Nephron progenitor cell (in vitro differentiated cells): ENCODE data around the gene FXYD5.

Source experiments
- DNase-seq: peaks from one replicate; pipeline ENCODE4 v3.0.0; 2021
- H3K27ac Mint-ChIP-seq: 2 replicates; pipeline ENCODE4 v1.8.0; 2021; ENCODE audit warnings: mild to moderate bottlenecking, moderate library complexity, mixed read lengths
- H3K27me3 Mint-ChIP-seq: 2 replicates; pipeline ENCODE4 v1.8.0; 2021; ENCODE audit warnings: mild to moderate bottlenecking, low read depth, mixed read lengths; ENCODE audit not compliant: poor library complexity
- H3K36me3 Mint-ChIP-seq: 2 replicates; pipeline ENCODE4 v1.8.0; 2021; ENCODE audit warnings: low read depth, mixed read lengths
- H3K4me1 Mint-ChIP-seq: 2 replicates; pipeline ENCODE4 v1.8.0; 2021; ENCODE audit warnings: mixed read lengths
- H3K4me3 Mint-ChIP-seq: 2 replicates; pipeline ENCODE4 v1.8.0; 2021; ENCODE audit warnings: mild to moderate bottlenecking, moderate library complexity, mixed read lengths
- H3K9me3 Mint-ChIP-seq: 2 replicates; pipeline ENCODE4 v1.8.0; 2021; ENCODE audit warnings: mild to moderate bottlenecking, moderate library complexity, mixed read lengths
- CTCF ChIP-seq: fragments of 200-600 bp; sonication (generic); IDR thresholded peaks from 2 replicates; pipeline ENCODE4 v1.5.0; 2021; ENCODE audit warnings: antibody characterized with exemption

Gene FXYD5

GRCh38 chr19:35219008-35219407 lies 64.5 kb downstream of the FXYD5 start:
- H3K4me1 Mint-ChIP-seq, result no peaks in the 10 kb centered on the region

More at GRCh38 chr19:35219008-35219407, 64.5 kb downstream of the FXYD5 start:
- Mint-ChIP-seq H3K27me3 (peaks cover 12% of the 10 kb centered on the region), H3K9me3 (peaks cover 41% of the 10 kb centered on the region), H3K36me3 (no peaks in the 10 kb centered on the region), H3K27ac (no peak overlapping the region), H3K4me3 (no peak overlapping the region)
- DNase-seq, result no peak
- TF ChIP-seq CTCF, result no peak
